GF-D8 (cell line): ENCODE measurements around the gene ATP6V1C2.
"Not testable (repeated sequence)": the region's sequence is repeated elsewhere in the genome, so short reads cannot be mapped to it uniquely, and the experiment has no call there.

ENCODE experiments used
- DNase-seq: peaks from one replicate; lab custom pipeline; 2025; lab: John Stamatoyannopoulos, UW

Gene ATP6V1C2

GRCh38 chr2:10768063-10768507 is 46.7 kb downstream of the ATP6V1C2 start:
- no peak for DNase-seq

GRCh38 chr2:10770956-10771750 is 49.7 kb downstream of the ATP6V1C2 start:
- no peak for DNase-seq

- no peak for DNase-seq
These were observed 50.4 kb downstream of the ATP6V1C2 start for GRCh38 chr2:10771786-10772185.

- DNase-seq: no peak
These were observed 50.9 kb downstream of the ATP6V1C2 start for GRCh38 chr2:10772201-10772867.

- DNase-seq: no peak
These were observed 51.4 kb downstream of the ATP6V1C2 start for GRCh38 chr2:10772868-10773215.

GRCh38 chr2:10773821-10774341 is 52.5 kb downstream of the ATP6V1C2 start:
- DNase-seq: no peak

- no peak for DNase-seq
These were observed 53.0 kb downstream of the ATP6V1C2 start for GRCh38 chr2:10774394-10774793.

- DNase-seq: no peak
These were observed 53.8 kb downstream of the ATP6V1C2 start for GRCh38 chr2:10775021-10775780.

- DNase-seq: no peak
These were observed 54.4 kb downstream of the ATP6V1C2 start for GRCh38 chr2:10775831-10776230.

GRCh38 chr2:10776231-10776977 is 55.0 kb downstream of the ATP6V1C2 start:
- no peak for DNase-seq

GRCh38 chr2:10777111-10777841 is 55.8 kb downstream of the ATP6V1C2 start:
- DNase-seq: no peak

GRCh38 chr2:10777842-10778723 is 56.7 kb downstream of the ATP6V1C2 start:
- no peak for DNase-seq

GRCh38 chr2:10778724-10779115 is 57.3 kb downstream of the ATP6V1C2 start:
- no peak for DNase-seq

GRCh38 chr2:10779776-10780490 is 58.5 kb downstream of the ATP6V1C2 start:
- DNase-seq: no peak

GRCh38 chr2:10780491-10780820 is 59.0 kb downstream of the ATP6V1C2 start:
- no peak for DNase-seq

- DNase-seq: not testable (repeated sequence)
These were observed 59.4 kb downstream of the ATP6V1C2 start for GRCh38 chr2:10780821-10781220.

GRCh38 chr2:10781746-10782145 is 60.3 kb downstream of the ATP6V1C2 start:
- DNase-seq: no peak

- DNase-seq: no peak
These were observed 62.0 kb downstream of the ATP6V1C2 start for GRCh38 chr2:10783421-10783820.

- DNase-seq: no peak
These were observed 63.3 kb downstream of the ATP6V1C2 start for GRCh38 chr2:10784719-10785118.

- no peak for DNase-seq
These were observed 63.8 kb downstream of the ATP6V1C2 start for GRCh38 chr2:10785260-10785659.
